Kidney (tissue), 14 donors: ENCODE measurements around the gene RAB20. TPM values are rescaled to one million over a fixed set of nuclear protein-coding genes. Genes with fewer than 3 reads are reported as not detected.

Experiments used
- DNase-seq, 5 donors: peaks; one replicate each; pipeline ENCODE4 v3.0.0-alpha.2; 2013 to 2020
- FAIRE-seq: peaks from 2 replicates; lab custom pipeline; 2012; peaks lifted over from hg19 to GRCh38; lab: Jason Lieb, UNC
- H3K27ac ChIP-seq, 2 donors: one replicate each; pipeline ENCODE4 v1.7.0; 2013; ENCODE audit warnings: low read depth in 2 of 2, low read length in 2 of 2, inconsistent platforms in 1 of 2
- H3K27me3 ChIP-seq: one replicate; pipeline ENCODE4 v1.7.1; 2013; ENCODE audit warnings: low read length, inconsistent platforms; ENCODE audit not compliant: control insufficient read depth, insufficient read depth
- H3K36me3 ChIP-seq, 3 donors: one replicate each; pipeline versions ENCODE4 v1.7.0 to v1.7.1; 2013; ENCODE audit warnings: low read length in 3 of 3, control low read depth in 1 of 3, inconsistent platforms in 1 of 3; ENCODE audit not compliant: insufficient read depth in 3 of 3, control insufficient read depth in 2 of 3
- H3K4me1 ChIP-seq, 3 donors: one replicate each; pipeline versions ENCODE4 v1.7.0 to v1.7.1; 2013; ENCODE audit warnings: low read length in 3 of 3, inconsistent platforms in 1 of 3, low read depth in 1 of 3; ENCODE audit not compliant: control insufficient read depth in 2 of 3, insufficient read depth in 2 of 3
- H3K4me3 ChIP-seq, 3 donors: one replicate each; pipeline versions ENCODE4 v1.7.0 to v1.8.1; 2013; ENCODE audit warnings: low read length in 3 of 3, control low read depth in 1 of 3, inconsistent platforms in 1 of 3
- H3K9ac ChIP-seq, 3 donors: one replicate each; pipeline versions ENCODE4 v1.7.0 to v1.7.1; 2013; ENCODE audit warnings: low read length in 3 of 3, control low read depth in 1 of 3, inconsistent platforms in 1 of 3
- H3K9me3 ChIP-seq, 3 donors: one replicate each; pipeline versions ENCODE4 v1.7.0 to v1.7.1; 2013; ENCODE audit warnings: low read length in 3 of 3, control low read depth in 1 of 3, inconsistent platforms in 1 of 3; ENCODE audit not compliant: control insufficient read depth in 2 of 3, insufficient read depth in 1 of 3
- CTCF ChIP-seq: IDR thresholded peaks from 3 replicates; pipeline ENCODE4 v1.5.1; 2012; ENCODE audit warnings: mild to moderate bottlenecking, moderate library complexity, borderline replicate concordance; ENCODE audit not compliant: insufficient read depth; ENCODE audit errors: extremely low read depth
- intact Hi-C: fragments of 100-400 bp; cut with DNase I; formaldehyde crosslinking; loops from one replicate; pipeline ENCODE4 v1.11.1; 2022
- polyA plus RNA-seq: library from polyadenylated mRNA; stranded (reverse); fragments of 350-450 nt; fragmentation: Illumina TruSeq; extraction: RNeasy Lipid Tissue Mini Kit (QIAGEN cat#74804); gene quantifications from one replicate; pipeline ENCODE4 v1.2.3, GENCODE V29; 2014; ENCODE audit warnings: low read depth, low replicate concordance; ENCODE audit not compliant: insufficient read depth
- total RNA-seq: library from RNA; stranded (reverse); fragmentation: NEBNext Ultra II Directional; extraction: Animal tissue kit (Norgen Biotek cat#: 25700); gene quantifications from one replicate; pipeline ENCODE4 v1.2.1, GENCODE V29; 2021
- donor health status: control.
- donor health status: control.
- donor health status: control.
- donor health status: control.
- donor health status: control.
- donor health status: DM: yes; HTN: yes; CAD: no.
- donor health status: Normal renal cell carcinoma (clear cell type).

RAB20 gene
- total and polyA plus RNA-seq, 2 donors from 2014 or later = 33.6 to 47.7 TPM

- no peak overlapping the region for H3K4me3 ChIP-seq
- FAIRE-seq = no peak
- peaks cover 12 to 47% (median 29%) of the 10 kb centered on the region in 3 donors for H3K36me3 ChIP-seq
- H3K9me3 ChIP-seq = no peaks in the 10 kb centered on the region
- no peaks in the 10 kb centered on the region for H3K27me3 ChIP-seq
- no peak overlapping the region for H3K27ac ChIP-seq
- H3K4me1 ChIP-seq = peaks cover 0 to 8% (median 8%) of the 10 kb centered on the region in 3 donors
- no peak for TF ChIP-seq CTCF
- intact Hi-C loops = no loop called here
- no peak overlapping the region for H3K9ac ChIP-seq
- peak in 1 of 5 donors; percentile 37 for DNase-seq
Observed at GRCh38 chr13:110475117-110475516, 86.4 kb downstream of the RAB20 start.

GRCh38 chr13:110474713-110475112 is 86.8 kb downstream of the RAB20 start:
- DNase-seq (no peak), FAIRE-seq (no peak)
- Histone ChIP-seq H3K4me3 (no peak overlapping the region), H3K27me3 (no peaks in the 10 kb centered on the region), H3K9ac (no peak overlapping the region), H3K27ac (no peak overlapping the region), H3K9me3 (no peaks in the 10 kb centered on the region), H3K36me3 (peaks cover 12 to 48% (median 29%) of the 10 kb centered on the region in 3 donors), H3K4me1 (peaks cover 0 to 8% (median 8%) of the 10 kb centered on the region in 3 donors)
- intact Hi-C loops = no loop called here
- no peak for TF ChIP-seq CTCF

Other genes with a start within 250 kb of the RAB20 start
- 37.9 TPM for gene NAXD, start 53.8 kb upstream of the RAB20 start, total RNA-seq
- gene NAXD, start 53.8 kb upstream of the RAB20 start, polyA plus RNA-seq = 52.7 TPM
- 57.9 TPM for gene CARS2, start 144.4 kb upstream of the RAB20 start, total RNA-seq
- 57.1 TPM for gene CARS2, start 144.4 kb upstream of the RAB20 start, polyA plus RNA-seq
- gene ING1, start 152.0 kb upstream of the RAB20 start, total RNA-seq = 12.4 TPM
- gene ING1, start 152.0 kb upstream of the RAB20 start, polyA plus RNA-seq = 7.8 TPM